ENCODE results near the gene TRIM52.
"Not testable (repeated sequence)": the region's sequence is repeated elsewhere in the genome, so short reads cannot be mapped to it uniquely, and the experiment has no call there.

Gene TRIM52

DNA sequence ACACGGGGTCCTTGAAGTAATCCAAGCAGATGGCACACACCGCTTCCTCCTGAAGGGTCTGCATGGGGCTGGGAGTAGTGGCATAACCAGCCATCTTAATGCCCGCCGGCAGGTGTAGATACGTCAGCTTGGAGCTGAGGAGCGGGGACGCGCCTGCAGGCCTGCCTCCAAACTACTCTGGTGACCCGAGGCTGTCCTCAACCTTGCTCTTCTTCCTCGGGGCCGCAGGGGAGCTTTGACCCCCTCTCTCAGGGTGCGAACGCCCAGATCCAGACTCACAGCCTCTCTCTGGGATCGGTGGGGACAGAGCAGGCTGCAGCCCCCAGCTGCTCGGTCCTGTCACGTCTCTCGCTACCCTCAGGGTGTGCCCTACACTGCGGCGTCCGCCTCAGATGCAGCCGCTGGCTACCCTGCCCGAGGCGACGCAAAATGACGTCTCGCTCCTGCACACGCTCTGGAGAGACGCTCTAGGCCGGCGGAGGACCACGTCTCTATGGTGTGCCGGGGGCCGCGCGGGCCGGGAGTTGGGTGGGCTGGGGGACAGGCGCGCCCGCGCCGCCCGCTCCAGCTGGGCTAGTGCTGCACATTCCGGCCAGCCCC lies at the start of gene TRIM52:
TSS of gene TRIM52 (minus strand) at position 424 of the 600 bp plus-strand sequence. CDS start at position 94, 330 bp downstream.
- DNase-seq = peak; percentile 86

GRCh38 chr5:181287331-181287730 lies 26.4 kb upstream of the TRIM52 start:
- DNase-seq = not testable (repeated sequence)

- not testable (repeated sequence) for DNase-seq
Measured at GRCh38 chr5:181285962-181286705, 25.2 kb upstream of the TRIM52 start.

GRCh38 chr5:181283841-181284755 lies 23.2 kb upstream of the TRIM52 start:
- DNase-seq = not testable (repeated sequence)

DNA sequence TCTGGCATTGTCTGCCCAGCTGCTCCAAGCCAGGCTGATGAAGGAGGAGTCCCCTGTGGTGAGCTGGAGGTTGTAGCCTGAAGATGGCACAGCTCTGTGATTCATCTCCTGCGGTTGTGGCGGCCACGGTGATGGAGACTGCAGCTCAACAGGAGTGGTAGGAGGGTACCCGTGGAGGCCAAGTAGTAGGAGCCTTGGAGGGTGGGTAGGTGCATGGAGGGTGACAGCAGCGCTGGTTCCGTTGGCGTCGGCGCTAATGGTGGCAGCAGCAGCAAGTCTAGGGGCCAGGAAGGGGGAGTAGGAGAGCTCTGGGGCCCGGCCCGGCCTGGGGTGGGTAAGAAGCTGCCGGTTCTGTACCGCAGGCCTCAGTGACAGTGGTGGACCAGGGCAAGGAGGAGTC lies 22.4 kb upstream of the TRIM52 start:
- no peak for DNase-seq

DNA sequence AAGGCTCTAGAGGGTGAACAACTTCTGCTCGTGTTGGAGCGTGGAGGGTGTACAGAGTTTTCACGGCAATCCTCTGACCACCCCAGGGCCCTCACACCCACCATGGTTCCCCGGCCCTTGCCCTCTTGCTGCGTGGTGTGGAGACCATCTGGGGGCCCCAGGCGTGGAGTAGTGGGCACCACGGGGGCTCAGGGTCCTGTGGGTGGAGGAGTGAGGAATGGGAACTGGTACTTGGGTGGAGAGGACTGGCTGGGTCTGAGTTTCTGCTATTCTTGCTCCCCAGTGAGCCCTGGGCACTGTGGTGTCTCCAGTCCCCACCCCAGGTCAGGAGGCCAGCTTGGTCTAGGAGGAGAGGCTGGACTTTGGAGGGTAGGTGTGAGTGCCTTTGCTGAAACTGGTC lies 21.9 kb upstream of the TRIM52 start:
- no peak for DNase-seq

DNA sequence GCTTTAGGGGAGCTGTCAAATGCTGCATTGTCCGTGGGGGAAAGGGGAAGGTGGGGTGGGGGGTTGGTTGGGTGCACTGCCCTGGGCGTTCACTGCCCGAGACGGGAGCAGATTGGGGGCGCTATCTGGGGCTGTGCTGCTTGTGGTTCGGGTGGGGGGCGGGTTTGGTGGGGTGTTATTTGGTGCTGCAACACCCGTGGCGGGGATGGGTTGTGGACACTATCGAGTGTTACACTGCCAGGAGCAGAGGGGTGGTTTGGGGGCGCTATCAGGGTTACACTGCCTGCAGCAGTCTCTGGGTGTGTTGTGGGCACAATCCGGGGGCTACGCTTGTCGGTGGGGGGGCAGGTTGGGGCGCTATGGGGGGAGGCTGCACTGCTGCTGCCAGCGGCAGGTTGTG lies 21.5 kb upstream of the TRIM52 start:
- not testable (repeated sequence) for DNase-seq

DNA sequence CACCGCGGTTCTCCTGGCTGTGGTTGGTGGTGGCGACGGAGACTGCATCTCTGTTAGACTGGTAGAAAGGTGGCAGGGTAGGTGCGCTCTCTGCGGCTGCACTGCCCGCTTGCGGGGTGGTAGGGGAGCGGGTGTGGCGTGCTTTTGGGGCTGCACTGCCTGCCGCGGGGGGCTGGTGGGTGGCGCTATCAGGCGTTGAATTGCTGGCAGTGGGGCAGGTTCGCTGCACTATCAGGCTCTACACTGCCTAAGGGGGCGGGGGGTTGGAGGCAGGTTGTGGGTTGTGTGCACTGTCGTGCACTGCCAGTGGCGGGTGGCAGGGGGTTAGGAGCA lies 21.0 kb upstream of the TRIM52 start:
- DNase-seq = no peak

DNA sequence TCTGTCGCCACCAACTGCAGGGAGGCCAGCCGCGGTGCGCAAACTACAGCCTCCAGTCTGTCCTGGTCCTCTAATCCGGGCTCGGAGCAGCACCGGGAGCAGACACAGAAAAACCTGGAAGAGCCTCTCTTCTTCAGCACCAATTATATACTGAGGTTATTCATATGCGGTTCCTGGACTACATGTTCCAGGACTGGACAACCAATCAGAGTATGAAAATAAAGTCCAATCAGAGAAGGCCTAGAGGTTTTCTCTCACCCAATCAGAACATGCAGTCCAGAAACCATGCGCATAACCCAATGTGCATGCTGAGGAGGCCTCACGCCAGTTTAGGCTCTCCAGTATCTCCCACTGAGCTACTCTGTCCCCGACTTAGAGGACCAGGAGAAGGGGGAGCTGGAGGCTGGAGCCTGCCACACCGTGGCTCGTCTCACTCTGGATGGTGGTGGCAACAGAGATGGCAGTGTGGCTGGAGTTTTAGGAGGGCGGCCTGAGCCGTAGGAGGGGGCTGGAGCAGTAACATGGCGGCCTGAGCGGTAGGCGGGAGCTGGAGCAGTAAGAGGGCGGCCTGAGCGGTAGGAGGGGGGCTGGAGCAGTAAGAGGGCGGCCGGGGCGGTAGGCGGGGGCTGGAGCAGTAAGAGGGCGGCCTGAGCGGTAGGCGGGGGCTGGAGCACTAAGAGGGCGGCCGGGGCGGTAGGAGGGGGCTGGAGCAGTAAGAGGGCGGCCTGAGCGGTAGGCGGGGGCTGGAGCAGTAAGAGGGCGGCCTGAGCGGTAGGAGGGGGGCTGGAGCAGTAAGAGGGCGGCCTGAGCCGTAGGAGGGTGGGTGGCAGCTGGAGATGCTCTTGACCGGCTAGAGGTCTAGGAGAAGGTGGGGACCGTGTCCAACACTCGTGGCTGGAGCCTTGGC lies 20.4 kb upstream of the TRIM52 start:
- no peak for DNase-seq

DNA sequence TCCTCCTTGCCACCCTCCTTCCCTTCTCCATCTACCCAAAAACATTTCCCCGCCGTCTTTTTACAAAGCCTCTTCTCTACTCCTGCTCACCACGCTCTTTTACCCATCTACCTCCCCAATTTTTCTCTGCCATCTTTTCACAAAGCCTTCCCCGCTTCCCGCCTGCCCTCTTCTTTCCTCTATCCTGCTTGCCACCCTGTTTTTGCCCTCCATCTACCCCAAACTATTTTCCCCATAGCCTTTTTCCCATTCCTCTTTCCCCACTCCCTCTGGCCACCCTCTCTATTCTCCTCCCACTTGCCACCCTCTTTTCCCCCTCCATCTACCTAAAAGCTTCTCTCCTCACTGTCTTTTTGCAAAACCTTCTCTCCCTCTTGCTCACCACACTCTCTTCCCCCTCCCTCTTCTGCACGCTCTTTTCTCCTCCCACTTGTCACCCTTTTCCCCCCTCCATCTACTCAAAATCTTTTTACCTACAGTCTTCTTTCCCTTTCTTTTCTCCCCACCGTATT lies 19.4 kb upstream of the TRIM52 start:
- DNase-seq = no peak

DNA sequence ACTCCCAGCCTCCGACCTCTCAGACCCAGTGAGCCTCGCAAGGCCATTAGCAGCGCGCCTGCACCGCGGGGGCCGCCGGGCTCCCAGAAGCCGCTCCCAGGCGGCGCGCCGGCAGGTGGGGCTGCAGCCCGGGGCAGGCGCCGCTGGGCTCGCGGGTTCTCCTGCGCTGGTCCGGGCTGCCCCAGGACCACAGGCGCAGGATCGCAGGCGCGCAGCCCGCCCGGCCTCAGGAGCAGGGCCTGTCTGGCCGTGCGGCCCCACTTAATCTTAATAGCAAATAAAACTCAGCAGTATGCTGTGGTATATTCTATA lies 12.4 kb upstream of the TRIM52 start:
- DNase-seq = not testable (repeated sequence)

DNA sequence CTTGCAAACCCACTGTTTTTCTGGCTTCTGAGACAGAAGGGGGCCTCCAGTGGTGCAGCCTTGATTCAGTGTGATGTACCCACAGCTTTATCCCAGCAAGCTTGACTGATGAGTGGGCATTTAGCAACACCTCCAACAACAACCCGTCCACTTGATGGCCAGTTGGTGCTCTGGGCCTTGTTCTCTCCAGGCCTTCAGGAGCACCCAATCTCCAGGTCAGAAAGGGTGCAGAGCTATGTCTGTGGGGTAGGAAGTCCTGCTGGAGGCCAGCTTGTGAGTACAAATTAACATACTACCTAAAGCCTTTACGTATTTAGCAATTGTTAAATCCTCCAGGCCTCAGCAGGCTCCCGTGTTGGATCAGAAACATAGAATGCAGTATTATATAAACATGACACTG lies 10.1 kb upstream of the TRIM52 start:
- no peak for DNase-seq

DNA sequence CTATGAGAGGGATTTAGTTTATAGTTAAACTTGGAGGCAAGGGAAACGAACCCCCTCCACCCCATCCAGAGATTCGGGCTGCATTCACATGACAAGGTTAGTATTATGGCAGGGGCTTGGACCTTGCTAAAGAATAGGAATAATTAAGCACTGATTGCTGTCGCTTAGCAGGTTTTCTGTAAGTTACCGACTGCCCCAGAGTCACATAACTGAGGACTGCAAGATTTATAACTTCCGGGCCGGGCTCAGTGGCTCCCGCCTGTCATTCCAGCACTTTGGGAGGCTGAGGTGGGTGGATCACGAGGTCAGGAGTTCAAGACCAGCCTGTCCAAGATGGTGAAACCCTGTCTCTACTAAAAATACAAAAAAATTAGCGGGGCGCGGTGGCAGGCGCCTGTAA lies 7.0 kb upstream of the TRIM52 start:
- DNase-seq = not testable (repeated sequence)

DNA sequence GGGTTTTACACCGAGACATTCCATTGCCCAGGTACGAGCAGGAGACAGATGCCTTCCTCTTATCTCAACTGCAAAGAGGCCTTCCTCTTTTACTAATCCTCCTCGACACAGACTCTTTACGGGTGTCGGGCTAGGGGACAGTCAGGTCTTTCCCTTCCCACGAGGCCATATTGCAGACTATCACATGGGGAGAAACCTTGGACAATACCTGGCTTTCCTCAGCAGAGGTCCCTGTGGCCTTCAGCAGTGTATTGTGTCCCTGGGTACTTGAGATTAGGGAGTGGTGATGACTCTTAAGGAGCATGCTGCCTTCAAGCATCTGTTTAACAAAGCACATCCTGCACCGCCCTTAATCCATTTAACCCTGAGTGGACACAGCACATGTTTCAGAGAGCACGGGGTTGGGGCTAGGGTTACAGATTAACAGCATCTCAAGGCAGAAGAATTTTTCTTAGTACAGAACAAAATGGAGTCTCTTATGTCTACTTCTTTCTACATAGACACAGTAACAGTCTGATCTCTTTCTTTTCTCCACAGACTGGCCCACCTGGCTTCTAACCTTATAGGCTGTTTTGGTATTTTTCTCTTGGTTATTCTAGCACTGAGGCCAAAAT lies 6.5 kb upstream of the TRIM52 start:
- not testable (repeated sequence) for DNase-seq

DNA sequence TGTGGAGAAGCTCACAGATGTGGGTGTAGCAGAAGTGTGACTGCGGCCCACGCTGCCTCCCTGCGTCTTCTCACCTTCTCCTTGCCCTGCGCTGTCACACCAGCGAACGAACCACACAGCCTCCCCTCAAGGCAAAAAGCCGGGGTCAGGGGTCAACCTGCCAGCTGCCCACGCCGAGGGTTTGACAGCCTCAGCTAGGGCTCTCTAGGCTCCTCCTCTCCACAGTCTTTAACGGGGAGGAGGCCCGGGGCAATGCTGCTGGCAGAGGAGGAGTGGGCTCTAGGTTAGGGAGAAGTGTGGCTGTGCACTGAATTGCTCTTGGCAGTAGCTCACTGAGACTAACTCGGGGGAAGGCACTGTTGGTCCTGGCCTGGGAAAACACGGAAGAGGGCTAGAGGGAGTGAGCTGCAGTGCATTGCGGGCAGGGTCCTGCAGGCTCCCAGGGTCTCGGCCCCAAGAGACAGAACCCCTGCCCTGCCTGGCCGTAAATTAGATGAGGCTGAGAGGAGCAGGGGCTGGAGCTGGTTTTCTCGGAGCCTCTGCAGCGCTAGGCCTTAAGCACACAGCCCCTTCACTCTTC lies 4.2 kb upstream of the TRIM52 start:
- no peak for DNase-seq

- DNase-seq = no peak
Measured at GRCh38 chr5:181263633-181264032, 2.7 kb upstream of the TRIM52 start.

- DNase-seq = peak; percentile 75
Measured at GRCh38 chr5:181261320-181262049, 542 bp upstream of the TRIM52 start.

- DNase-seq = no peak
Measured at GRCh38 chr5:181259974-181260719, 796 bp downstream of the TRIM52 start.

DNA sequence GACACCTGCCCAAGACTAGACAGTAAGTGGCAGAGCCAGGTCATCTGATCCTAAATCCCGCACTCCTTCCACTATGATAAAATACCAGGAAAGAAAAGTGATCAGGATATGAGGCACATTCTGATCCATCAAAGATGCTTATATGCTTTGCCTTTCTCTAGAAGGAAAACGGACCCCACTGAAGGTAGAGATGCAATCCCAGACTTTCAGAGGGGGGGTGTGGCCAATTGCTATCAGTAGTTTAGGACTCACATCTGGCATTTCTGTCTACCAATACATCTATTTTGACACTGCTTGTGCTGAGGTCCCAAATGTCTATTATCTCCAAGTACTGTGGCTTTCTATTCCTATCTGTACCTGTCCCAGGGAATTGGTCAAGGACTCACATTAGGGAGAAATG lies 1.7 kb downstream of the TRIM52 start:
- DNase-seq = no peak

DNA sequence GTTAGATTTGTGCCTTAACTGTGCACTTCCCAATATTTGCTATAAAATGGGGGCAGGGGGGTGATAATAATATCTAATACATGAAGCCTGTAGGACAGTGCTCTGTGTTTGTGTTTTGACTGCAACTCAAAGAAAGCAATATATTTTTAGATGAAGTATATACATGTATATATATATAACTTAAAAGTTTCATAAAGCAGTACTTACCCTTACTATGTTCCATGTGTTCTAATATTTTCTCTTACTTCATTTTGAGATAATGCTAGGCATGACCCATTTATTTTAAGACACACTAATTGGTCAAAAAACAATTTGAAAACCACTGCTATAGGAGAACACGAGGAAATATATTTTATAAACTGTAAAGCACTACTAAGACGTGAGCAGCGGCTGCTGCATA lies 2.4 kb downstream of the TRIM52 start:
- DNase-seq = no peak

All from activated effector memory CD4-positive, alpha-beta T cell treated with Interleukin-2 at 50 U/mL for 16 hours (primary cell).